D721Med (cell line): ENCODE measurements around the gene RNU7-1.

Experiments
- DNase-seq: peaks from one replicate; pipeline ENCODE4 v3.0.0; 2011; ENCODE audit warnings: low spot score; ENCODE audit not compliant: insufficient read length
- FAIRE-seq: peaks from 2 replicates; lab custom pipeline; 2011; peaks lifted over from hg19 to GRCh38; lab: Jason Lieb, UNC
- TF ChIP-seq, protein P1 (sequence below): IDR thresholded peaks from 2 replicates; pipeline ENCODE4 v1.5.1; 2012; ENCODE audit warnings: mild to moderate bottlenecking, control low read depth; ENCODE audit not compliant: insufficient read depth; ENCODE audit errors: missing control alignments

RNU7-1 gene

DNA sequence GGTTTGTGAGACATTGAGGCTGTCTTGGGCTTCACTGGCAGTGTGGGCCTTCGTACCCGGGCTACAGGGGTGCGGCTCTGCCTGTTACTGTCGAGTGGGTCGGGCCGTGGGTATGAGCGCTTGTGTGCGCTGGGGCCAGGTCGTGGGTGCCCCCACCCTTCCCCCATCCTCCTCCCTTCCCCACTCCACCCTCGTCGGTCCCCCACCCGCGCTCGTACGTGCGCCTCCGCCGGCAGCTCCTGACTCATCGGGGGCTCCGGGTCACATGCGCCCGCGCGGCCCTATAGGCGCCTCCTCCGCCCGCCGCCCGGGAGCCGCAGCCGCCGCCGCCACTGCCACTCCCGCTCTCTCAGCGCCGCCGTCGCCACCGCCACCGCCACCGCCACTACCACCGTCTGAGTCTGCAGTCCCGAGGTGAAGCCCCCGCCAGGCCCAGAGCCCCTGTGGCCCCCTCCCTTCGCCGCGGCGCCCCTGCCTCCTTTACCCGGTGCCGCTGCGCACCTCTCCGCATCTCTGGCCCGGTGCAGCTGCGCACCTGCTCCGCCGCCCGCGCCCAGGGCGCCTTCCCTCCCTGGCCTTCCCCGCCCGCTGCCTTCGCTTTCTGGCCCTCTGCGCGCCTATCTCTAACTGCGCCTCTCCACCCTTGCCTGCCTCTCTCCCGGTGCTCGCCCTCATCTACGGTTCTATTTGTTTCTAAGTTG is 29.2 kb upstream of the RNU7-1 start, which contains the start of gene ENO2:
TSS of gene ENO2 (plus strand) at position 335 of the 701 bp plus-strand sequence. CDS start 1,253 bp downstream, outside the sequence.
- DNase-seq: peak; percentile 73
- no peak for FAIRE-seq

GRCh38 chr12:6914947-6915788 is 28.4 kb upstream of the RNU7-1 start:
- TF ChIP-seq, protein P1, sequence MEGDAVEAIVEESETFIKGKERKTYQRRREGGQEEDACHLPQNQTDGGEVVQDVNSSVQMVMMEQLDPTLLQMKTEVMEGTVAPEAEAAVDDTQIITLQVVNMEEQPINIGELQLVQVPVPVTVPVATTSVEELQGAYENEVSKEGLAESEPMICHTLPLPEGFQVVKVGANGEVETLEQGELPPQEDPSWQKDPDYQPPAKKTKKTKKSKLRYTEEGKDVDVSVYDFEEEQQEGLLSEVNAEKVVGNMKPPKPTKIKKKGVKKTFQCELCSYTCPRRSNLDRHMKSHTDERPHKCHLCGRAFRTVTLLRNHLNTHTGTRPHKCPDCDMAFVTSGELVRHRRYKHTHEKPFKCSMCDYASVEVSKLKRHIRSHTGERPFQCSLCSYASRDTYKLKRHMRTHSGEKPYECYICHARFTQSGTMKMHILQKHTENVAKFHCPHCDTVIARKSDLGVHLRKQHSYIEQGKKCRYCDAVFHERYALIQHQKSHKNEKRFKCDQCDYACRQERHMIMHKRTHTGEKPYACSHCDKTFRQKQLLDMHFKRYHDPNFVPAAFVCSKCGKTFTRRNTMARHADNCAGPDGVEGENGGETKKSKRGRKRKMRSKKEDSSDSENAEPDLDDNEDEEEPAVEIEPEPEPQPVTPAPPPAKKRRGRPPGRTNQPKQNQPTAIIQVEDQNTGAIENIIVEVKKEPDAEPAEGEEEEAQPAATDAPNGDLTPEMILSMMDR: no peak
- FAIRE-seq (no peak), DNase-seq (peak; percentile 97)

More for the DNA sequence above, 29.2 kb upstream of the RNU7-1 start, which contains the start of gene ENO2:
- TF ChIP-seq, protein P1: no peak

- DNase-seq (no peak), FAIRE-seq (no peak)
- TF ChIP-seq, protein P1: no peak
Measured at GRCh38 chr12:6915789-6916285, 27.8 kb upstream of the RNU7-1 start.

DNA sequence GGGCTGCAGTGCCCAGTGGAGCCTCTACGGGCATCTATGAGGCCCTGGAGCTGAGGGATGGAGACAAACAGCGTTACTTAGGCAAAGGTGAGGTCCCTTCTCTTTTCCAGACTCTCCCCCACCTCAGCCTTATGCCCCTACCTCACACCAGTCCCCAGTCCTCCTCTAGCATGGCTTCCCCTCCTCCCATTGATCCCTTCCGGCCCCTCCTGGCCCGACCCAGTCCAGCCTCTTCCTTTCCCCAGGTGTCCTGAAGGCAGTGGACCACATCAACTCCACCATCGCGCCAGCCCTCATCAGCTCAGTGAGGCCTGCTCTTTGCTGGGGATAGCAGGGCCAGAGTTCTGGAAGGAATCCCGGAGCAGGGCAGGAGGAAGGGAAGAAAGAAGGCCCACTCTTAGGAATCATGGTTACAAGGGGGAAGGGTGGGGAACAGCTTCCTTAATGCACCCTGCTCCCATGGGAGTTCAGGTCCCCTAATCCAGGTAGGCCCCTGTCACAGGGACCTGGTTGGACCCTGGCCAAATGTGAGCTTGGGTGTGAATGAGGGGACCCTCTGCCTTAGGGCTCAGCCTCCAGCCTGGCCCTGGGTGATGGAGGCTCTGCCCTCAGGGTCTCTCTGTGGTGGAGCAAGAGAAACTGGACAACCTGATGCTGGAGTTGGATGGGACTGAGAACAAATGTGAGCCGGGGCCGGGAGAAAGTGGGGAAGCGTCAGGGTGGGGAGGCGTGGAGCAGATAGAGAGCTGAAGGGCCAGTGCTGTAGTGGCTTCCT is 27.0 kb upstream of the RNU7-1 start:
- no peak for FAIRE-seq
- TF ChIP-seq, protein P1: no peak
- no peak for DNase-seq

DNA sequence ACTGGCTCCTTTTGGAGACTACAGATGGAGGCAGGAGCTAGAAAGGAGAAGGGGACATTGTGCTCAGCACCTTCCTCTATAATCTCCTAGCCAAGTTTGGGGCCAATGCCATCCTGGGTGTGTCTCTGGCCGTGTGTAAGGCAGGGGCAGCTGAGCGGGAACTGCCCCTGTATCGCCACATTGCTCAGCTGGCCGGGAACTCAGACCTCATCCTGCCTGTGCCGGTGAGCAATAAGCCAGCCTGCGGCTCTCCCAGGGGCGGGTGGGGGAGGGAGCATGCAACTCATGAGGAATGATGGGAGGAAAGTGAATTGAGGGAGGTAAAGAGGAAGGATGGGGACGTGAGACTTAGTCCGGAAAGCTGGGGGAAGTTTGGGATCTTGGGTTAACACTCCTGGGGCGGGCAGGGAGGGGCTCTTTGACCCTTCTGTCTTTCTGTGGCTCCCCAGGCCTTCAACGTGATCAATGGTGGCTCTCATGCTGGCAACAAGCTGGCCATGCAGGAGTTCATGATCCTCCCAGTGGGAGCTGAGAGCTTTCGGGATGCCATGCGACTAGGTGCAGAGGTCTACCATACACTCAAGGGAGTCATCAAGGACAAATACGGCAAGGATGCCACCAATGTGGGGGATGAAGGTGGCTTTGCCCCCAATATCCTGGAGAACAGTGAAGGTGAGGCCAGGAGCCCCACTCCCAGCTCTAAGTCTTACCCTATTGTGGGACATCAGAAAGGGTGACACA is 26.0 kb upstream of the RNU7-1 start:
- no peak for DNase-seq

More for the DNA sequence above, 26.0 kb upstream of the RNU7-1 start:
- TF ChIP-seq, protein P1: no peak
- FAIRE-seq: no peak
